Occipital lobe (tissue), 2 donors: ENCODE data around the gene HOXA4. TPM values are rescaled to one million over a fixed set of nuclear protein-coding genes. Genes with fewer than 3 reads are reported as not detected.

Experiments used
- DNase-seq: peaks from one replicate; lab custom pipeline; 2025; lab: John Stamatoyannopoulos, UW
- total RNA-seq: library from RNA; depleted of rRNA; stranded (reverse); fragments of >200 nt; gene quantifications from one replicate; pipeline ENCODE4 v1.2.3, GENCODE V29; 2014

The HOXA4 gene
- total RNA-seq, result not detected

DNA sequence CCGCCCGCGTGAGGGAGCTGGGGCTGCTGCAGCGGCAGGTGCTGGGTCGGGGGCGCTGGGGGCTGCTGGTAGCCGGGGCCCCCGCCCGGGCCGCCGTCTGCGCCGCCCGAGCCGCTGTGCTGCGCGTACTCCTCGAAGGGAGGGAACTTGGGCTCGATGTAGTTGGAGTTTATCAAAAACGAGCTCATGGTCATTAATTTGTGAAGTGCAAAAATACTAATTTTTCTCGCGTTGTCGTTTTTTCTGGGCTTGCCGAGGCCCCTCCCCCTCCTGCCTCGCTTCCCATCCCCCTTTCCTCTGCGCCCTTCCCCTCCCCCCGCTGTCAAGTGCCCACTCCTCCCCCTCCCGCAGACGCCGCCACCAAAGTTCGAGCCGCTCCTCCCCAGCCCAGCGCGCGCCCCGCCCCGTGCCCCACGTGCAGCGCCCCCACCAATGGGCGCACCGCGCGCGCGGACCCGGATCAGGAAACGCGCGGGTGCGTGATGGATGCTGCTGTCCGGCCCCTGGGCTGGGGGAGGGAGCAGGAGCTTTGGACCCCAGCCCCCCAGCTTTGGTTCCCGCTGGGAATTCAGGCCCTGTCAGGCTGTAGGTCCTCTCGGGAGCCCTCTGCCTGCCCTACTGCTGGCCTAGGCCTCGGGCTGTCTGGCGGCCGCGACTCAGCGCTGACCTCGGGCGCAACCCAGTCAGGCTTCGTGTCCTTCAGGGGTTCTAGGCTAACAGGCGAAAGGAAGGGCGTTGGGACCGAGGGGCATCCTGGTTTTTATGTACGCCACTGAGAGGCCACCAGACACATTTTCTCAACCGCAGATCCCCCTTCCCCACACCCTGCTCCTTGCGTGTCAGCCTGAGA, at the start of gene HOXA4:
Gene HOXA4 (minus strand): TSS at position 218 of the 850 bp plus-strand sequence. CDS start 24 bp downstream, at position 194.
- no peak for DNase-seq

- no peak for DNase-seq
Measured at GRCh38 chr7:27179503-27180430, 49.2 kb upstream of the HOXA4 start.

DNA sequence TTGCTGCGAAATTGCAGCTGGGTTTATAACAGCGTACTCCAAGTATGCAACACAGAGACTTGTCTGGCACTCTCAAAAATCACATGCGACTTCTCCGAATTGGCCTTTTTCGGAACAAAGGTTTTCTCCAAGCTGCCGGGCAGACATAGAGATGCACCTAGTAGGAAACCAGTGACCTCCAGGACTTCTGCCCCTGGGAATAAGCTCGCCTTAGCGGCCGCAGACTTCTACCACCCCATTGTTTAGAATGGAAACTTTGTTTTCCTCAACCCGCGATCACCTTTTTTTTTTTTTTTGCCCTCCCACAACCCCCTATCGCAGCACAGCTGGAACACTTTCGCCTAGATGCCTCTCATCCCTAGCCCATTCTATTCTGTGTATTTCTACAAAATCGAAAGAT, 48.5 kb upstream of the HOXA4 start:
- no peak for DNase-seq

DNA sequence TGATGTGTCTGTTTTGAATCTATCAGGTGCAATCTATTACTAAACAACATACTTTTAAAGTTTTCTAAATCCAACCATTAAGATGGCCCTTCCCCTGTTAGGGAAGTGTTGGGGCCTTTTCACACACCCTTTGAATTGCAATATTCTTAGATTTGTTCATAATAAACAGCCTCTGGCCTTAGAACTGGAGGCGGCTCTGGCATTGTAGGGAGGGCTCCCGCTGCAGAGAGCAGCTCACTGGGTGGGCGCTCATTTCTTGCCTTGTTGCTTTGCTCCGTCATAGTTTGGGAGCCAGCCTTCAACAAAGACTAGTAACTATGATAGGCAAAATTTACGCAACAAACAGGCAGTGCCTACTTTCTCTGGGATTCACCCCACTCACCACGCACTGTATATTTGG, 47.8 kb upstream of the HOXA4 start:
- no peak for DNase-seq

GRCh38 chr7:27177795-27178320, 47.3 kb upstream of the HOXA4 start:
- DNase-seq, result no peak

DNA sequence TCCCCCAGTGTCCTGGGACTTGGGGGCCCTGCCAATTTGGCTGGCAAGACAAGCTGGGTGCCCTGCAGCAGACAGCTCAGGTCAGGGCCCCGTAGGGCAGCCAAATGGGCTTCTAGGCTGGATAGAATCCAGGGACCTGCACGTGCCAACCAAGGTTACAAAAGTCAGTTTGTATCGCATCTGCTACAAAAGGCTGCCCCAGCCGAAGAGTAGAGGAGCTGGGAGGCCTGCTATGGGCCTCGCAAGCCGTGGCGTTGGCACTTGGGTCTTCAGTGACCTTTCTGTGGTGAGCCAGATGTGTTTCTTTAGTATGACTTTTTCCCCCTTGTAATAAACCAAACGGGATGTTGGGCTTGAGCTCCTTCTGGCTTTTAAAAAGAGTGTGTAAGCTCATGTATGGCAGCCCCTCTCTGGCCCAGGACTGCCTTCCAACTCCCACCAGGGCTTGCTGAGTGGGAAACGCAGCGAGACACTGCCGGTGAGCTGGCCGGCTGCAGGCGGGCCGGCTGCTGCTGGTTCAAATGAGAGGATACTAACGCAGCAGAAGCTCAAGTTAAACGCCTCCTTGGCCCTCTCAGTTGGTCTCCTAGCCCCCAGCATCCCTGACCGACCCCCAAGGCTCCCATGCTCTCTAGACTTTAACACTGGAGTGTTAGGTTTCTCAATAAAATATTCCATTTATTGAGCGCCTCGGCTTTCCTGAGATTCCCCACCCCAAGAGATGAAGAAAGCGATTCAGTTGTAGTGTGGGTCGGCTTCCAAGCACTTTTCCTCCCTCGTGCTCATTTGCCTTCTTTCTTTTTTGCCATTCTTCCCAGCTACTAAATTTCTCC, 46.6 kb upstream of the HOXA4 start:
- no peak for DNase-seq

- no peak for DNase-seq
Measured at GRCh38 chr7:27176524-27176845, 45.9 kb upstream of the HOXA4 start.

- DNase-seq, result no peak
Measured at GRCh38 chr7:27175626-27176523, 45.3 kb upstream of the HOXA4 start.

DNA sequence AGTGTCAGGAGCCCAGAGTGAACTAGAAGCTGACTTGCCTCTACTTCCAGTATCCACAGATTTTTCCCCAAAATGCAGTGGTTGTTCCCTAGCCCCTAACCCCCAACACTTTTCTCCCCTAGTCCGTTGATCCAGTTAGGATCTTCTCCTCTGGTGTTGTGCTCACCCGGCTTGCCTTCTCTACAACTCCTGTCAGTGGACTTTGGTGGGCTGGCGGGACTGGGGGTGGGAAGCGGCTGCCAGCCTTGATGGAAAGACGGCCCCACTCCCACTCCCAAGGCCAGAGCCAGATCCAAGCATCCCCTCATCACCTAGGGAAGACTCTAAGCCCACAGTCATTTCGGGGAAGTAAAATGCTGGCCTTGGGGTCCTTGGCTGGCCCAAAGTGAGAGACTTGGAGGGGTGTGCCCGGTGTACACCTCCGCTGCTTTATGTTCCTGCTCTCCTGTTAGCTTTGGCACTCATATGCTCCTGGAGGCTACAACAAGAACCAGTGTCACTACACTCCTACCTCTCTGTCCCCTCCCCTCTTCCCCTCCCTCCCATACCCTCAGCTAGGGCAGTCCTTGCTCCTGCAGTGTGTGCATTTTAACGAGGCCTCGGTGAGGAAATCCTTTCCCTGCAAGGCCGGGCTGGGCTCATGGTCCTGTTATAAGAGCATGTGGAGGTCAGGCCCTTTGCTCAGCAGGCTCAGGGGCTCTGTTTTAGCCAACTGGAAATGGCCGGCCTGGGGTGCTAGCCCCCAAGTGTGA, 44.5 kb upstream of the HOXA4 start:
- DNase-seq, result no peak

DNA sequence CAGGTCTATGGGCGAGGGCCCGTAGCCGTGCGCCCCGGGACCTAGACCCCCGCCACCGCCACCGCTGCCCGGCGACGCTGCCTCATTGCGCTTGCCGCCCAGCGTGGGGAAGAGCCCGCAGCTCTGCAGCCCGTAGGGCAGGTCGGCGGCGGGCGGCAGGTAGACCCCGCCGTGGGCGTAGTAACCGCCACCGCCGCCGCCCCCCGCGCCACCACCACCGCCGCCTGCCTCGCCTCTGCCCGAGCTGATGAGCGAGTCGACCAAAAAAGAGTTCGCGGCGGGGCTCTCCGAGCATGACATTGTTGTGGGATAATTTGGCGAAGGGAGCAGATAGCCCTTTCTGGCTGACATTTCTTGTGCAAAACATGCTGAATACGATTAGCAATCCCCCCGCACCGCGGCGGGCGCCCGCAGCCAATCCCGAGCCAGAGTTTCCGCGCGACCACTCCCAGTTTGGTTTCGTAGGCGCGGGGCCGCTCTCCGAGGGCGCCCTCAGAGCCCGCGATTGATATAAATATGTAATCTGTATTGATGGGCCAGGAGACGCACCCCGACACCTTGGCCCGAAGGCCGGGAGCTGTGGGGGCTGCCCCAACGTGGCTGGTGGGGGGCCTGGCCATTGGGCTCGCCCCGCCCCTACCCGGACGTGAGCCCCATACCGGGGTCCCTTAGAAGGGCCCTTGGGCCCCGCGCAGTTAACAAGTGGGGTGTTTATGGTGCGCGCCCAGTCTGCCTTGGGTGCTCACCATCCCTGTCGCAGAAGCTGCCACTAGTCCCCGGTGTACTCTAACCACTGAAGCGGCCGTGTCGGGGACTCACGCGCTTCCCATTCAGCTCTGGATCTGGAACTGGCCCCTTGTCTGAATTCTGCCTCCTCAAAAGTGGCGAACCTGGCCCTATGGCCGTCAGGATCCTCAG, 43.7 kb upstream of the HOXA4 start, which contains the start of gene HOXA10:
Gene HOXA10 (minus strand): TSS at position 365 of the 918 bp plus-strand sequence. CDS start 14 bp downstream, at position 351.
- no peak for DNase-seq

DNA sequence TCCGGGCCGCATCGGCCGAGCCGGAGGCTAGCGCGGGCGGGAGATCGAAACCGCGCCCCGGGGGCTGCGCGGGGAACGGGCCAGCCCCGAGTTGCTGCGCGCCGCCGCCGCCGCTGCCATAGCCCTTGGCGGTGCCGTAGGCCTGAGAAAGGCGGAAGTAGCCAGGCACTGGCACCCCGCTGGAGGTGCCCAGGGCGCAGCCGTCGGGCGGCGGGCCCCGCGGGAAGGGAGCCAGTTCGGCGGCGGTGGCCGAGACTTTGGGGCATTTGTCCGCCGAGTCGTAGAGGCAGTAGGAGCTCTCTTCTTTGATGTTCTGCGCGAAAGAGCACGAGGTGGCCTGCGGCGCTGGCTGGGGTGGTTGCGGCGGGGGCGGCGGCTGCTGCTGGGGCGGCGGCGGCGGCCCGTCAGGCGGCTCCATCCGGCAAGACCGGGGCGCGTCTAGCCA, 43.0 kb upstream of the HOXA4 start:
- no peak for DNase-seq

GRCh38 chr7:27172823-27173510, 42.4 kb upstream of the HOXA4 start:
- no peak for DNase-seq

- no peak for DNase-seq
Measured at GRCh38 chr7:27172315-27172774, 41.8 kb upstream of the HOXA4 start.

DNA sequence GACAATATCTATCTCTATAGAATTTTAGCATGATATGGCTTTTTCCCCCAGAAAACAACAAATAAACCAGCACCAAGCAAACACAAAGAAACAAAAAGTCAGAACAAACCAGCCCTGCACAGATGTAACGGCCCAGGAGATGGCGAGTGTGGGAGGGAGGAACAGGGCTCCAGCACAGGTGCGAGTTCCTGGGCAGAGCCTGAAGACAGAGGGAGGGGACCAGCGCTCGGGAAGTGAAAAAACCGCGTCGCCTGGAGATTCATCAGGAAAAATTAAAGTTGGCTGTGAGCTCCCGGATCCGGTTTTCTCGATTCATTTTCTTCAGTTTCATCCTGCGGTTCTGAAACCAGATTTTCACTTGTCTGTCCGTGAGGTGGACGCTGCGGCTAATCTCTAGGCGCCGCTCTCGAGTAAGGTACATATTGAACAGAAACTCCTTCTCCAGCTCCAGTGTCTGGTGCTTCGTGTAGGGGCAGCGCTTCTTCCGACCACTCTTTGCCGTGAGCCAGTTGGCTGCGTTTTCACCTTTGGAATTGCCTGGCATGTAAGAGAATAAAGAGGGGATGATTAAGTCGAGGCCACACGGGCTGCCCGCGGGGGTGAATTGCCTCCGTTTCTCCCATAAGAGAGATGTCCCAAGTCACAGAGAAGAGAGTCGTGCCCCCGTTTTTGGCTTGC, 41.2 kb upstream of the HOXA4 start:
- no peak for DNase-seq

DNA sequence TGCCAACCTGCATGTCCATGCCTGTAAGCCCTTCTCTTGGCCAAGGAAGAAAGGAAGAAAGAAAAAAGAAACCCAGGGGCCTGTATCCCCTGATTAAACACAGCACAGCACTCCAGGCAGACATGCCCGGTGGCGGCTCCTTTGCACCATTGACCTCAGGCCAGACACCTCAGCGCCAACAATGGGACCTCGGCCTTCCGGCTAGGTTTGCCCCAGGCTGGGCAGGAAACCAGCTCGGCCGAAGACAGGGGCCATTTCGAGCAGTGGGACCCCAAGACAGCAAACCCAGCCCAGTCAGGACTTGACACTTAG, 40.7 kb upstream of the HOXA4 start:
- no peak for DNase-seq

DNA sequence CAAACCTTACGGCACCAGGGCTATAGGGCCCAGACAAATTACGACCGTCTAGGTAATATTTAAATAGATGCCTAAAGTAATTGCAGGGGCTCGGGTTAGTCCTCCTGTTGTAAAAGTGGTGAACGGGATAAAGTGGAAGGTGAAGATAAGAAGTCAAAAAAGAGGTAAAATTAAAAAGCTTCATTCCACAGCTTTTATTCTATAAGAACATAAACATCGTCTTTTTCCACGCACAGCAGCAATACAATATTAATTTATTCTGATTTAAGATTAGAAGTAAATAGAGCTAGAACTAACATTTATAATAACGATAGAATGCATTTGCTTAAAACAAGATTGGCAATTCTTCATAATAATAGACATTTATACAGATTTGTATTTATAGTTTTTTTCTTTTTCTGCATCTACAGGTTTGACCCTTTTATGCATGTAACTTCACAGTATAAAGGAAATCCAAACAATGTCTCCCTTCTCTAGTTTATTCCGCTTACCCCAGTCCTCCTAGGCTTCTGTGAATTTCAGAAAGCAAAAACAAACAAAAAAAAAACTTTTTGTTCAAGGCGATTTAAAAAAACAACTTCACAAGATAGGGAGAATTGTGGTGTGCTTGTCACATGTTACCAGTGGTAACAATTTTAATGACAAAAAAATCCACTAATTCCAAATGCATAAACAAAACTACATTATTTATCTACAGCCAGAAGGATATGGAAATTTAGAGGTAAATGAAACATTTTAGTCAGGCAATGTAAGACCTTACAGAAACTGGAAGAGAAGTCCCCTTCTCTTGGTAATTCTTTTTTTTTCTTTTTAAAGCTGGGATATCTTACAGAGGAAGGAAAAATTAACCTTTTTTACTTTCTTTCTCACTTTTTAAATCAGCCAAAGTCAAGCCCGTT, 40.1 kb upstream of the HOXA4 start:
- no peak for DNase-seq
